ENCODE results near the gene C6orf89.

GRCh38 chr6:36928547-36928918, 42.8 kb downstream of the C6orf89 start:
- TF ChIP-seq POLR2A (IDR thresholded peaks at IDR 0.05), result no peak
- TF ChIP-seq CTCF (IDR thresholded peaks at IDR 0.05), result no peak

All from Peyer's patch (tissue), 4 donors.